ENCODE results near the gene MPPED1. TPM values are rescaled to one million over a fixed set of nuclear protein-coding genes. Genes with fewer than 3 reads are reported as not detected.

Gene MPPED1
- total and polyA plus RNA-seq, 4 donors = 0.89 to 6.5 (median 4.1) TPM

- no peaks in the 10 kb centered on the region for H3K9me3 ChIP-seq (ENCODE audit: control insufficient read depth in 4 of 4, low read length in 3 of 4)
- no peak for DNase-seq (ENCODE audit: low spot score)
Observed at GRCh38 chr22:43401233-43401632, 10.6 kb upstream of the MPPED1 start.

GRCh38 chr22:43401661-43402060 lies 10.2 kb upstream of the MPPED1 start:
- DNase-seq (ENCODE audit: low spot score) = no peak
- H3K27ac ChIP-seq (ENCODE audit: low read depth in 1 of 2, low read length in 2 of 2) = no peak overlapping the region
- TF ChIP-seq YY1 (IDR thresholded peaks at IDR 0.05) = no peak
- no peak for TF ChIP-seq FOXA1 (IDR thresholded peaks at IDR 0.05)
- no peak for TF ChIP-seq FOXA2 (IDR thresholded peaks at IDR 0.05)
- no peak for TF ChIP-seq NR2F2 (IDR thresholded peaks at IDR 0.05)
- no peak for TF ChIP-seq REST (IDR thresholded peaks at IDR 0.05)
- TF ChIP-seq CTCF (IDR thresholded peaks at IDR 0.05; ENCODE audit: low read depth, low read length, missing input control) = no peak
- TF ChIP-seq HNF4A (conservative IDR thresholded peaks at IDR 0.05) = no peak
- TF ChIP-seq SP1 (IDR thresholded peaks at IDR 0.05) = no peak
- H3K4me3 ChIP-seq (ENCODE audit: low read depth in 1 of 3, low read length in 3 of 3) = no peak overlapping the region
- no peaks in the 10 kb centered on the region for H3K9me3 ChIP-seq (ENCODE audit: control insufficient read depth in 4 of 4, low read length in 3 of 4)
- H3K27me3 ChIP-seq (ENCODE audit: control insufficient read depth in 4 of 4, insufficient read depth in 4 of 4, low read length in 3 of 4) = no peaks in the 10 kb centered on the region
- 87% methylated on average over 3 of the region's 3 CpGs for WGBS
- H3K36me3 ChIP-seq (ENCODE audit: control insufficient read depth in 4 of 4, insufficient read depth in 3 of 4, low read depth in 1 of 4, low read length in 3 of 4) = no peaks in the 10 kb centered on the region
- H3K4me1 ChIP-seq (ENCODE audit: control insufficient read depth in 4 of 4, insufficient read depth in 4 of 4, low read length in 3 of 4) = peaks cover 13 to 37% (median 26%) of the 10 kb centered on the region in 4 donors
- no peak overlapping the region for H3K9ac ChIP-seq (ENCODE audit: low read depth in 1 of 2, low read length in 2 of 2)

More at GRCh38 chr22:43401233-43401632, 10.6 kb upstream of the MPPED1 start:
- Histone ChIP-seq H3K27me3 (ENCODE audit: control insufficient read depth in 4 of 4, insufficient read depth in 4 of 4, low read length in 3 of 4) (no peaks in the 10 kb centered on the region), H3K36me3 (ENCODE audit: control insufficient read depth in 4 of 4, insufficient read depth in 3 of 4, low read depth in 1 of 4, low read length in 3 of 4) (no peaks in the 10 kb centered on the region), H3K9ac (ENCODE audit: low read depth in 1 of 2, low read length in 2 of 2) (no peak overlapping the region), H3K4me3 (ENCODE audit: low read depth in 1 of 3, low read length in 3 of 3) (no peak overlapping the region), H3K4me1 (ENCODE audit: control insufficient read depth in 4 of 4, insufficient read depth in 4 of 4, low read length in 3 of 4) (peaks cover 15 to 41% (median 29%) of the 10 kb centered on the region in 4 donors), H3K27ac (ENCODE audit: low read depth in 1 of 2, low read length in 2 of 2) (no peak overlapping the region)
- 88% methylated on average over 5 of the region's 5 CpGs for WGBS
- TF ChIP-seq TAF1 (conservative IDR thresholded peaks at IDR 0.05) (no peak), ATF3 (IDR thresholded peaks at IDR 0.05) (no peak), MAX (IDR thresholded peaks at IDR 0.05) (no peak), ZBTB33 (IDR thresholded peaks at IDR 0.05) (no peak), RXRA (IDR thresholded peaks at IDR 0.05) (no peak), EGR1 (IDR thresholded peaks at IDR 0.05; ENCODE audit: low read depth in 2 of 2) (no peak), HNF4G (IDR thresholded peaks at IDR 0.05) (no peak), HNF4A (conservative IDR thresholded peaks at IDR 0.05) (no peak), FOXA2 (IDR thresholded peaks at IDR 0.05) (no peak), RAD21 (IDR thresholded peaks at IDR 0.05) (no peak), CTCF (IDR thresholded peaks at IDR 0.05; ENCODE audit: low read depth, low read length, missing input control) (no peak)

Data from liver (tissue), 9 donors.